Measurements from ENCODE around the gene S100A6.
"Not testable (repeated sequence)": the region's sequence is repeated elsewhere in the genome, so short reads cannot be mapped to it uniquely, and the experiment has no call there.

The S100A6 gene

GRCh38 chr1:153535242-153536011, at the start of gene S100A6:
Gene S100A6 (minus strand): TSS chr1:153535991. CDS start chr1:153535339, 652 bp downstream.
- H3K4me3 ChIP-seq (replicated peaks in 1 of 2; ENCODE audit: low read depth in 2 of 2, low read length in 2 of 2) = peak within 1 kb of the TSS; percentile 65 to 94
- peak; percentile 46 to 58 for DNase-seq (ENCODE audit: low read depth in 2 of 2)
- TF ChIP-seq CTCF (IDR thresholded peaks at IDR 0.05; ENCODE audit: low read depth, low read length) = peak; percentile 13

- TF ChIP-seq CTCF (IDR thresholded peaks at IDR 0.05; ENCODE audit: low read depth, low read length) = no peak
- no peak for DNase-seq (ENCODE audit: low read depth in 2 of 2)
Measured at GRCh38 chr1:153585006-153585405, 49.2 kb upstream of the S100A6 start.

GRCh38 chr1:153583976-153584375, 48.2 kb upstream of the S100A6 start:
- no peak for TF ChIP-seq CTCF (IDR thresholded peaks at IDR 0.05; ENCODE audit: low read depth, low read length)
- H3K4me3 ChIP-seq (replicated peaks in 1 of 2; ENCODE audit: low read depth in 2 of 2, low read length in 2 of 2) = no peak overlapping the region
- DNase-seq (ENCODE audit: low read depth in 2 of 2) = no peak

More at GRCh38 chr1:153585006-153585405, 49.2 kb upstream of the S100A6 start:
- H3K4me3 ChIP-seq (replicated peaks in 1 of 2; ENCODE audit: low read depth in 2 of 2, low read length in 2 of 2) = no peak overlapping the region

- not testable (repeated sequence) for DNase-seq (ENCODE audit: low read depth in 2 of 2); H3K4me3 ChIP-seq (replicated peaks in 1 of 2; ENCODE audit: low read depth in 2 of 2, low read length in 2 of 2)
Measured at GRCh38 chr1:153583514-153583913, 47.7 kb upstream of the S100A6 start.

GRCh38 chr1:153582836-153583235, 47.0 kb upstream of the S100A6 start:
- not testable (repeated sequence) for DNase-seq (ENCODE audit: low read depth in 2 of 2); H3K4me3 ChIP-seq (replicated peaks in 1 of 2; ENCODE audit: low read depth in 2 of 2, low read length in 2 of 2)

GRCh38 chr1:153578936-153579335, 43.1 kb upstream of the S100A6 start:
- DNase-seq (ENCODE audit: low read depth in 2 of 2) = no peak
- no peak for TF ChIP-seq CTCF (IDR thresholded peaks at IDR 0.05; ENCODE audit: low read depth, low read length)
- H3K4me3 ChIP-seq (replicated peaks in 1 of 2; ENCODE audit: low read depth in 2 of 2, low read length in 2 of 2) = no peak overlapping the region

GRCh38 chr1:153578490-153578889, 42.7 kb upstream of the S100A6 start:
- no peak for TF ChIP-seq CTCF (IDR thresholded peaks at IDR 0.05; ENCODE audit: low read depth, low read length)
- DNase-seq (ENCODE audit: low read depth in 2 of 2) = no peak
- no peak overlapping the region for H3K4me3 ChIP-seq (replicated peaks in 1 of 2; ENCODE audit: low read depth in 2 of 2, low read length in 2 of 2)

GRCh38 chr1:153577624-153578051, 41.8 kb upstream of the S100A6 start:
- no peak overlapping the region for H3K4me3 ChIP-seq (replicated peaks in 1 of 2; ENCODE audit: low read depth in 2 of 2, low read length in 2 of 2)
- no peak for TF ChIP-seq CTCF (IDR thresholded peaks at IDR 0.05; ENCODE audit: low read depth, low read length)
- DNase-seq (ENCODE audit: low read depth in 2 of 2) = no peak

Data from cardiac fibroblast (primary cell).